Lower leg skin (tissue), 3 donors: ENCODE data around the gene SIL1.

Source experiments
- POLR2A ChIP-seq, 2 donors: fragments of 450-650 bp; IDR thresholded peaks; one replicate each; pipeline ENCODE4 v1.6.1; 2016 to 2017; ENCODE audit warnings: antibody characterized with exemption in 2 of 2, mild to moderate bottlenecking in 1 of 2, moderate library complexity in 1 of 2
- TF ChIP-seq, protein P1 (sequence below), 3 donors: fragments of 450-650 bp; IDR thresholded peaks; one replicate each; pipeline ENCODE4 v1.5.1; 2016; ENCODE audit warnings: antibody characterized with exemption in 3 of 3, mild to moderate bottlenecking in 3 of 3, moderate library complexity in 2 of 3

DNA sequence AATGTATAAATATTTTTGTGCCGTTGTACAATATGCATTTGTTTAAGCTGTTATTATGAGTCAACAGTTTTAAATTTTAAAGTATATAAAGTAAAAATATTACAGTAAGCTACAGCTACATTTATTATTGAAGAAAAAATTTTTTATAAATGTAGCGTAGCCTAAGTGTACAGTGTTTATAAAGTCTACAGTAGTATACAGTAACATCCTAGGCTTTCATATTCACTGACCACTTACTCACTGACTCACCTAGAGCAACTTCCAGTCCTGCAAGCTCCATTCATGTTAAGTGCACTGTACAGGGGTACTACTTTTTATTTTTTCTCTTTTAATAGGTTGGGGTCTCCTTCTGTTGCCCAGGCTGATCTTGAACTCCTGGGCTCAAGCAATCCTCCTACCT, 30.6 kb downstream of the SIL1 start:
- TF ChIP-seq, protein P1, sequence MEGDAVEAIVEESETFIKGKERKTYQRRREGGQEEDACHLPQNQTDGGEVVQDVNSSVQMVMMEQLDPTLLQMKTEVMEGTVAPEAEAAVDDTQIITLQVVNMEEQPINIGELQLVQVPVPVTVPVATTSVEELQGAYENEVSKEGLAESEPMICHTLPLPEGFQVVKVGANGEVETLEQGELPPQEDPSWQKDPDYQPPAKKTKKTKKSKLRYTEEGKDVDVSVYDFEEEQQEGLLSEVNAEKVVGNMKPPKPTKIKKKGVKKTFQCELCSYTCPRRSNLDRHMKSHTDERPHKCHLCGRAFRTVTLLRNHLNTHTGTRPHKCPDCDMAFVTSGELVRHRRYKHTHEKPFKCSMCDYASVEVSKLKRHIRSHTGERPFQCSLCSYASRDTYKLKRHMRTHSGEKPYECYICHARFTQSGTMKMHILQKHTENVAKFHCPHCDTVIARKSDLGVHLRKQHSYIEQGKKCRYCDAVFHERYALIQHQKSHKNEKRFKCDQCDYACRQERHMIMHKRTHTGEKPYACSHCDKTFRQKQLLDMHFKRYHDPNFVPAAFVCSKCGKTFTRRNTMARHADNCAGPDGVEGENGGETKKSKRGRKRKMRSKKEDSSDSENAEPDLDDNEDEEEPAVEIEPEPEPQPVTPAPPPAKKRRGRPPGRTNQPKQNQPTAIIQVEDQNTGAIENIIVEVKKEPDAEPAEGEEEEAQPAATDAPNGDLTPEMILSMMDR (IDR thresholded peaks at IDR 0.05) = no peak
- TF ChIP-seq POLR2A (IDR thresholded peaks at IDR 0.05) = no peak
